SK-N-SH (cell line): ENCODE measurements around the gene RPS6KA2. TPM values are rescaled to one million over a fixed set of nuclear protein-coding genes. Genes with fewer than 3 reads are reported as not detected.

ENCODE experiments used
- CTCF ChIA-PET: fragments of 300-600, 350-600 bp; formaldehyde crosslinking; extraction: SDS; loops from one replicate; lab custom pipeline; 2021; lab: Yijun Ruan, JAX
- POLR2A ChIA-PET: fragments of 350-600 bp; sonication (Branson Sonifier 250); formaldehyde crosslinking; extraction: SDS; loops from one replicate; lab custom pipeline; 2020; ENCODE audit warnings: antibody characterized with exemption, inconsistent platforms; lab: Yijun Ruan, JAX
- DNase-seq: peaks from one replicate; pipeline ENCODE4 v3.0.0; 2012
- H2AFZ ChIP-seq: fragments of 200-600 bp; sonication (generic); 2 replicates; pipeline ENCODE4 v1.8.1; 2016; ENCODE audit warnings: antibody characterized with exemption, mild to moderate bottlenecking, low read depth
- H3F3A ChIP-seq: fragments of 200-600 bp; sonication (generic); replicated peaks from 2 replicates; pipeline ENCODE3; 2016; ENCODE audit warnings: antibody characterized with exemption, mild to moderate bottlenecking; ENCODE audit not compliant: insufficient read depth
- H3K27ac ChIP-seq, 2 experiments: fragments of 200-500 bp in 1 of 2; fragments of 200-600 bp in 1 of 2; sonication (Bioruptor generic) in 1 of 2; sonication (generic), shearing (Covaris generic) in 1 of 2; 2 replicates each; pipeline versions ENCODE4 v1.5.1 to v1.6.1; 2014 to 2016; ENCODE audit warnings: low read depth in 2 of 2, inconsistent platforms in 1 of 2, low read length in 1 of 2, mild to moderate bottlenecking in 1 of 2, mixed read lengths in 1 of 2
- H3K27me3 ChIP-seq: fragments of 200-600 bp; sonication (generic), shearing (Covaris generic); 2 replicates; pipeline ENCODE4 v1.6.1; 2016; ENCODE audit warnings: mixed run types; ENCODE audit not compliant: insufficient read depth
- H3K36me3 ChIP-seq, 2 experiments: fragments of 200-500 bp in 1 of 2; fragments of 200-600 bp in 1 of 2; sonication (Bioruptor generic) in 1 of 2; sonication (generic) in 1 of 2; replicated peaks in 1 of 2; 2 replicates each; pipeline versions ENCODE3 to v1.5.1; 2014 to 2016; ENCODE audit warnings: low read length in 1 of 2, mild to moderate bottlenecking in 1 of 2; ENCODE audit not compliant: insufficient read depth in 2 of 2, control insufficient read depth in 1 of 2
- H3K4me1 ChIP-seq, 2 experiments: fragments of 200-500 bp in 1 of 2; fragments of 200-600 bp in 1 of 2; sonication (Bioruptor generic) in 1 of 2; sonication (generic), shearing (Covaris generic) in 1 of 2; 2 replicates each; pipeline versions ENCODE4 v1.5.1 to v1.6.1; 2014 to 2016; ENCODE audit warnings: low read depth in 1 of 2, low read length in 1 of 2, mixed run types in 1 of 2; ENCODE audit not compliant: insufficient read depth in 2 of 2, control insufficient read depth in 1 of 2
- H3K4me2 ChIP-seq: fragments of 200-600 bp; sonication (generic), shearing (Covaris generic); 2 replicates; pipeline ENCODE4 v1.6.1; 2017; ENCODE audit warnings: mixed run types
- H3K4me3 ChIP-seq, 2 experiments: fragments of 200-500 bp in 1 of 2; fragments of 200-600 bp in 1 of 2; sonication (Bioruptor generic) in 1 of 2; sonication (generic), shearing (Covaris generic) in 1 of 2; 2 replicates each; pipeline versions ENCODE4 v1.5.1 to v1.8.1; 2014 to 2016; ENCODE audit warnings: low read depth in 2 of 2, inconsistent platforms in 1 of 2, low read length in 1 of 2, mild to moderate bottlenecking in 1 of 2, mixed read lengths in 1 of 2, moderate library complexity in 1 of 2
- H3K79me2 ChIP-seq: fragments of 200-600 bp; sonication (generic); 2 replicates; pipeline ENCODE4 v1.8.1; 2017; ENCODE audit warnings: mild to moderate bottlenecking; ENCODE audit not compliant: insufficient read depth
- H3K9ac ChIP-seq: fragments of 200-600 bp; sonication (generic); 2 replicates; pipeline ENCODE4 v1.6.1; 2017; ENCODE audit warnings: mixed run types
- H3K9me2 ChIP-seq: fragments of 200-600 bp; sonication (generic); 2 replicates; pipeline ENCODE4 v1.6.1; 2017; ENCODE audit warnings: mixed run types
- H3K9me3 ChIP-seq: fragments of 200-600 bp; sonication (generic); 2 replicates; pipeline ENCODE4 v1.6.1; 2017; ENCODE audit warnings: mixed run types, mild to moderate bottlenecking, moderate library complexity
- H4K20me1 ChIP-seq: fragments of 200-600 bp; sonication (generic); 2 replicates; pipeline ENCODE4 v1.6.1; 2017; ENCODE audit warnings: mild to moderate bottlenecking, mixed run types; ENCODE audit not compliant: insufficient read depth
- CHD2 ChIP-seq: fragments of 150-350 bp; IDR thresholded peaks from 2 replicates; pipeline ENCODE4 v1.6.1; 2018; ENCODE audit warnings: low read length; ENCODE audit not compliant: partially characterized antibody
- ELF1 ChIP-seq: IDR thresholded peaks from 2 replicates; pipeline ENCODE4 v1.4.0; 2012
- EP300 ChIP-seq, 2 experiments: IDR thresholded peaks; 2 replicates each; pipeline versions ENCODE4 v1.4.0 to v1.6.1; 2012; ENCODE audit warnings: borderline replicate concordance in 1 of 2, low read depth in 1 of 2, low read length in 1 of 2
- FOSL2 ChIP-seq: IDR thresholded peaks from 2 replicates; pipeline ENCODE4 v1.4.0; 2012; ENCODE audit warnings: low read depth, mild to moderate bottlenecking, moderate library complexity, borderline replicate concordance
- FOXJ3 ChIP-seq: sonication (generic); formaldehyde crosslinking; IDR thresholded peaks from 2 replicates; pipeline ENCODE4 v1.5.1; 2020; ENCODE audit warnings: mild to moderate bottlenecking, missing genetic modification reagents
- GABPA ChIP-seq: IDR thresholded peaks from 2 replicates; pipeline ENCODE4 v1.4.0; 2012; ENCODE audit warnings: low read depth, mild to moderate bottlenecking
- MEF2A ChIP-seq: IDR thresholded peaks from 2 replicates; pipeline ENCODE4 v1.4.0; 2012; ENCODE audit warnings: low read depth, borderline replicate concordance
- MXI1 ChIP-seq: IDR thresholded peaks from 2 replicates; pipeline ENCODE4 v1.6.1; 2012; ENCODE audit warnings: mild to moderate bottlenecking, low read depth, low read length, improper control_type of control experiment
- NRF1 ChIP-seq: IDR thresholded peaks from 2 replicates; pipeline ENCODE4 v1.6.1; 2012; ENCODE audit warnings: low read depth, mild to moderate bottlenecking, low read length
- POLR2AphosphoS5 ChIP-seq: IDR thresholded peaks from 2 replicates; pipeline ENCODE4 v1.6.1; 2012; ENCODE audit warnings: low read depth, low read length
- RAD21 ChIP-seq: IDR thresholded peaks from 2 replicates; pipeline ENCODE4 v1.6.1; 2012; ENCODE audit warnings: mild to moderate bottlenecking, low read length
- RFX5 ChIP-seq: IDR thresholded peaks from 2 replicates; pipeline ENCODE4 v1.6.1; 2012; ENCODE audit warnings: mild to moderate bottlenecking, improper control_type of control experiment, low read length
- RXRA ChIP-seq: IDR thresholded peaks from 2 replicates; pipeline ENCODE4 v1.4.0; 2012; ENCODE audit warnings: low read depth, mild to moderate bottlenecking, borderline replicate concordance
- SIN3A ChIP-seq: IDR thresholded peaks from 2 replicates; pipeline ENCODE4 v1.6.1; 2012; ENCODE audit warnings: low read depth, mild to moderate bottlenecking, low read length, moderate library complexity, borderline replicate concordance
- TAF1 ChIP-seq: IDR thresholded peaks from 2 replicates; pipeline ENCODE4 v1.6.1; 2012; ENCODE audit warnings: low read depth, mild to moderate bottlenecking, low read length, moderate library complexity, borderline replicate concordance
- TEAD4 ChIP-seq: IDR thresholded peaks from 2 replicates; pipeline ENCODE4 v1.4.0; 2012; ENCODE audit warnings: mild to moderate bottlenecking, borderline replicate concordance; ENCODE audit not compliant: insufficient read depth
- YY1 ChIP-seq: IDR thresholded peaks from 2 replicates; pipeline ENCODE4 v1.4.0; 2012; ENCODE audit warnings: low read depth, mild to moderate bottlenecking
- WGBS: methylation state at CpG from one replicate; pipeline ENCODE4 v1.1.6; 2017; ENCODE audit warnings: low lambda C conversion rate; 5-methylcytosine and 5-hydroxymethylcytosine counted together
- polyA plus RNA-seq, 3 experiments: library from polyadenylated mRNA; depleted of rRNA; stranded (reverse); fragments of >200 nt; gene quantifications; 2 replicates each; pipeline ENCODE4 v1.2.3, GENCODE V29; 2012
- TF ChIP-seq, protein P1 (sequence below): IDR thresholded peaks from 2 replicates; pipeline ENCODE4 v1.4.0; 2012; ENCODE audit warnings: low read depth, borderline replicate concordance
- TF ChIP-seq, protein P2 (sequence below): fragments of 200-600 bp; sonication (generic); IDR thresholded peaks from 2 replicates; pipeline ENCODE4 v1.6.1; 2017; ENCODE audit warnings: antibody characterized with exemption, mild to moderate bottlenecking, moderate library complexity

Gene RPS6KA2
- polyA plus RNA-seq, 1 of the 3 experiments (the other 2 are of a cell fraction): 59.5 TPM

DNA sequence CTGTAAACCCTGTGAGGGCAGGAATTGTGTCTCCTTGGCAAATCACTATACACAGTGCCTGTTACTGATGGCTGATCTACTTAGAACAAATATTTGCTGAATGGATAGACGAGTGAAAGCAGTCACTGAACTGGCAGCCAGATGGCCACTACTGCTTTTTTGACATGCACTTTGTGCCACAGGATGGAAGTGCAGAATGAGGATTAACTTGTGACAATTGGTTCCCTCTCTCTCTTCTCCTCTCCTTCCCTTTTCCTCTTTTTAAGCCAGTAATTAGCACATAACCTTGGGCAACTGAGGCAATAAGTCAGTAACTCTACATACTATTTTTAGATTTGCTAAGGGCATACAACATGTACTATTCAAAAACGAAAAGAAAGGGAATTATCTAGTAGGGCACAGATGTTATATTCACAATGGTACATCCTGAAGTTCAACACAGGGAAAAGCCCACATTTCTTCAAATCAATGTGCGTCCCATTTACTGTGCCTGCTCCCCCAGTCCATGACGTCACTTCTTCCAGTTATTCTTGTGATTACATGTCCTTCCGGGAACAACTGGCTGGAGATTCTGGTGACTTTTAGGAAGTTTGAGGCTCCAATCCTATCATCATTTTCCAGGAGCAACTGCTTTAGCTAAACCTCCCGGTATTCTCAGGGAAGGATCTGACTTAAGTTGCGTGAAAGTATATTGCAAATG, 17.0 kb upstream of the RPS6KA2 start (continued):
- TF ChIP-seq CHD2 (no peak), GABPA (no peak), NRF1 (no peak), FOXJ3 (CRISPR knock-in tag) (no peak), TAF1 (no peak), RXRA (no peak), ELF1 (no peak), MEF2A (no peak), POLR2AphosphoS5 (no peak)

DNA sequence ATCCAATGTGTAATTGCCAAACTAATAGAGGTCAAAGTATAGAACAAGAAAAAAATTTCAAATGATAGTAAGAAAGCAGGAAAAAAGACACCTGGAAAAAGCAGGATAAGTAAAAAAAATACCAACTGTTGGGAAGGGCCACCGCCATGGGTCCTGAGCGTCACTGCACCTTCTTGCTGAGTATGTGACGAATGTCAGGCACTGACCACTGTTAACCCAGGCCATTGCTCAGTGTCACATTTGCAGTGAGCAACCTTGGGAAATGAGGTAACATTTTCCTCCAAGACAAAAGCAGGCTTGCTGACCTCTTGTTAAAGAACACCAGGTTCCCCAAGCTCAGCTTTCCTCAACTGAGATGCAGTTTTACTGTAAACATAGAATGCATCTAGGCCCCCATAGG, 15.6 kb upstream of the RPS6KA2 start:
- Histone ChIP-seq H3K36me3 (no peaks in the 10 kb centered on the region), H2AFZ (no peak overlapping the region), H4K20me1 (no peaks in the 10 kb centered on the region), H3K27ac (no peak overlapping the region), H3K79me2 (no peaks in the 10 kb centered on the region), H3K4me3 (no peak overlapping the region), H3K4me1 (peaks cover 0 to 3% of the 10 kb centered on the region in 2 experiments; a peak in 2 of 4 replicates), H3K9me3 (no peaks in the 10 kb centered on the region), H3K27me3 (no peaks in the 10 kb centered on the region), H3K9ac (no peak overlapping the region), H3F3A (no peaks in the 10 kb centered on the region), H3K9me2 (no peaks in the 10 kb centered on the region), H3K4me2 (no peak overlapping the region)
- ChIA-PET POLR2A (no interaction called here), CTCF (interaction anchor here (0.9 to 1.3 kb wide), 2 partner anchors 16 to 205 kb away, joined by 4 to 5 read pairs; partner anchors contain the start of gene RPS6KA2)
- DNase-seq: no peak
- TF ChIP-seq, protein P1, sequence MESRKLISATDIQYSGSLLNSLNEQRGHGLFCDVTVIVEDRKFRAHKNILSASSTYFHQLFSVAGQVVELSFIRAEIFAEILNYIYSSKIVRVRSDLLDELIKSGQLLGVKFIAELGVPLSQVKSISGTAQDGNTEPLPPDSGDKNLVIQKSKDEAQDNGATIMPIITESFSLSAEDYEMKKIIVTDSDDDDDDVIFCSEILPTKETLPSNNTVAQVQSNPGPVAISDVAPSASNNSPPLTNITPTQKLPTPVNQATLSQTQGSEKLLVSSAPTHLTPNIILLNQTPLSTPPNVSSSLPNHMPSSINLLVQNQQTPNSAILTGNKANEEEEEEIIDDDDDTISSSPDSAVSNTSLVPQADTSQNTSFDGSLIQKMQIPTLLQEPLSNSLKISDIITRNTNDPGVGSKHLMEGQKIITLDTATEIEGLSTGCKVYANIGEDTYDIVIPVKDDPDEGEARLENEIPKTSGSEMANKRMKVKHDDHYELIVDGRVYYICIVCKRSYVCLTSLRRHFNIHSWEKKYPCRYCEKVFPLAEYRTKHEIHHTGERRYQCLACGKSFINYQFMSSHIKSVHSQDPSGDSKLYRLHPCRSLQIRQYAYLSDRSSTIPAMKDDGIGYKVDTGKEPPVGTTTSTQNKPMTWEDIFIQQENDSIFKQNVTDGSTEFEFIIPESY: no peak
- no peak for TF ChIP-seq TAF1
- no peak for TF ChIP-seq FOSL2
- no peak for TF ChIP-seq CHD2
- TF ChIP-seq, protein P2, sequence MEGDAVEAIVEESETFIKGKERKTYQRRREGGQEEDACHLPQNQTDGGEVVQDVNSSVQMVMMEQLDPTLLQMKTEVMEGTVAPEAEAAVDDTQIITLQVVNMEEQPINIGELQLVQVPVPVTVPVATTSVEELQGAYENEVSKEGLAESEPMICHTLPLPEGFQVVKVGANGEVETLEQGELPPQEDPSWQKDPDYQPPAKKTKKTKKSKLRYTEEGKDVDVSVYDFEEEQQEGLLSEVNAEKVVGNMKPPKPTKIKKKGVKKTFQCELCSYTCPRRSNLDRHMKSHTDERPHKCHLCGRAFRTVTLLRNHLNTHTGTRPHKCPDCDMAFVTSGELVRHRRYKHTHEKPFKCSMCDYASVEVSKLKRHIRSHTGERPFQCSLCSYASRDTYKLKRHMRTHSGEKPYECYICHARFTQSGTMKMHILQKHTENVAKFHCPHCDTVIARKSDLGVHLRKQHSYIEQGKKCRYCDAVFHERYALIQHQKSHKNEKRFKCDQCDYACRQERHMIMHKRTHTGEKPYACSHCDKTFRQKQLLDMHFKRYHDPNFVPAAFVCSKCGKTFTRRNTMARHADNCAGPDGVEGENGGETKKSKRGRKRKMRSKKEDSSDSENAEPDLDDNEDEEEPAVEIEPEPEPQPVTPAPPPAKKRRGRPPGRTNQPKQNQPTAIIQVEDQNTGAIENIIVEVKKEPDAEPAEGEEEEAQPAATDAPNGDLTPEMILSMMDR: no peak
- TF ChIP-seq RFX5: no peak
- TF ChIP-seq TEAD4: no peak
- no peak for TF ChIP-seq SIN3A
- TF ChIP-seq EP300 (IDR thresholded peaks at IDR 0.05; ENCODE audit: borderline replicate concordance in 1 of 2, low read depth in 1 of 2, low read length in 1 of 2): no peak
- TF ChIP-seq YY1: no peak
- no peak for TF ChIP-seq RAD21
- TF ChIP-seq MEF2A: no peak
- TF ChIP-seq RXRA: no peak
- no peak for TF ChIP-seq MXI1
- WGBS: 76% methylated on average over 3 of the region's 3 CpGs
